GM13976 (cell line): ENCODE results near the gene NECTIN1.
A peak's percentile ranks its signal among the peaks of the same experiment; 100 is the strongest.

Experiments used
- DNase-seq: peaks from one replicate; pipeline ENCODE4 v3.0.0; 2012; ENCODE audit warnings: low spot score
- in situ Hi-C: fragments of 300-500 bp; cut with MboI; formaldehyde crosslinking; loops from one replicate; pipeline ENCODE4 v1.12.0; 2022; ENCODE audit warnings: low sequenced_read_pairs, mixed read lengths, inconsistent platforms; ENCODE audit not compliant: unreplicated experiment
- TF ChIP-seq, protein P1 (sequence below): IDR thresholded peaks from 2 replicates; pipeline ENCODE4 v1.5.1; 2012; ENCODE audit warnings: borderline replicate concordance, mild to moderate bottlenecking; ENCODE audit not compliant: insufficient read depth; ENCODE audit errors: extremely low read depth, missing control alignments, control extremely low read depth

NECTIN1 gene

DNA sequence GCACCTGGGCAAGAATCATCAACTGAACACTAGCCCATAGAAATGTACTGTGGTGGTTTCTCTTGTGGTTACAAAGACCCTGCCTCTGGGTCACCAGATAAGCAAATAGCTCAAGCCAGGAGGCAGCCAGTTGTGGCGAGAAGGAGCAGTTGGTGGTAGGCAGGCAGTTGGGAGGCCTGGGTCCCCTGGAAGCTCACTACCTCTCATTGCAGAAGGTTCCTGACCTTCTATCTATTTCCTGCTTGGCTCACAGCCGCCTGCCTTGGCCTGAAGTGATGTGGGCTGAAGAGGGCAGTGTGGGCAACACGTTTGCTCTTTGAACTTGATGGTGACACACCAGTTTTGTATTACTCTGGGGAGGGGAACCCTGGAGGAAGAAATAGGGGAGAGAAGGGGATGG, 34.7 kb downstream of the NECTIN1 start:
- in situ Hi-C loops: no loop called here
- peak; percentile 58 for DNase-seq
- TF ChIP-seq, protein P1, sequence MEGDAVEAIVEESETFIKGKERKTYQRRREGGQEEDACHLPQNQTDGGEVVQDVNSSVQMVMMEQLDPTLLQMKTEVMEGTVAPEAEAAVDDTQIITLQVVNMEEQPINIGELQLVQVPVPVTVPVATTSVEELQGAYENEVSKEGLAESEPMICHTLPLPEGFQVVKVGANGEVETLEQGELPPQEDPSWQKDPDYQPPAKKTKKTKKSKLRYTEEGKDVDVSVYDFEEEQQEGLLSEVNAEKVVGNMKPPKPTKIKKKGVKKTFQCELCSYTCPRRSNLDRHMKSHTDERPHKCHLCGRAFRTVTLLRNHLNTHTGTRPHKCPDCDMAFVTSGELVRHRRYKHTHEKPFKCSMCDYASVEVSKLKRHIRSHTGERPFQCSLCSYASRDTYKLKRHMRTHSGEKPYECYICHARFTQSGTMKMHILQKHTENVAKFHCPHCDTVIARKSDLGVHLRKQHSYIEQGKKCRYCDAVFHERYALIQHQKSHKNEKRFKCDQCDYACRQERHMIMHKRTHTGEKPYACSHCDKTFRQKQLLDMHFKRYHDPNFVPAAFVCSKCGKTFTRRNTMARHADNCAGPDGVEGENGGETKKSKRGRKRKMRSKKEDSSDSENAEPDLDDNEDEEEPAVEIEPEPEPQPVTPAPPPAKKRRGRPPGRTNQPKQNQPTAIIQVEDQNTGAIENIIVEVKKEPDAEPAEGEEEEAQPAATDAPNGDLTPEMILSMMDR: peak; percentile 20

DNA sequence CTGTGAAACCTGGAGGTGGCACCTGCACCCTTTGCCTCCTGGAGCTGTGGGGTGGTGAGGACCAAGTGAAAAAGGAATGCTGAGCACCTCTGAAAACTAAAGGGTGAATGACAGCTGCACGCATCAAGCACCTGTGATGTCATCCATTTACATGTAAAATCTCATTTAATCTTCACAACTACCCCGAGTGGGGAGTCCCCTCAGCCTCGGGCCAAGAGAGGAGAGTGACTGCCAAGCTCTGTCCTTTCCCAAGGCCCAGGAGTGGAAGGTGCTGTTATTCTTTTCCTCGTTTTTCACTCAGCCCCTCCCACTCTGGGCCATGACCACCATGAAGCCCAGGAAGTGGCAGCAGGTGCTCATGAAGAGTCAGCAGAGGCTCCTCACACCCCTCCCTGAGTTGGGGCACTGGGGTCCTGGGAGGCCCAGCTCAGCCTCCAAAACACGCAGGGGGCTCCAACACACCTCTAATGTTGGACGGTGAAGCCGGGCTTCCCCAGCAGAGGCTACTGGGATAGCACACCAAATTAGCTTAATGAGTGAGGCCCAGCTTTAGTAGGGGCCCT, 35.7 kb downstream of the NECTIN1 start:
- in situ Hi-C loops: no loop called here
- TF ChIP-seq, protein P1: no peak
- DNase-seq: peak; percentile 62

DNA sequence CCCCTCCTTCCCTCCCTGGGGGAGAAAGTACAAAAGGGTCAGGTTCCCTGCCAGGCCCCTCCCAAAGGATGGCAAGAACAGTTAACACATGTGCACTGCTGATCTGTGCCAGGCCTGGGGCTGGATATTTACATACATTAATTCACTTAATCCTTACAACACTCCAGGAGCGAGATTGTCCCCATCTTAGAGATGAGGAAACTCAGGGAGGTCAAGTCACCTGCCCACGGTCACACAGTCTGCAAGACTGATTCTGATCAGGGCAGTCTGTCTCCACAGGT, 36.5 kb downstream of the NECTIN1 start:
- DNase-seq: no peak
- TF ChIP-seq, protein P1: no peak
- in situ Hi-C loops: no loop called here

DNA sequence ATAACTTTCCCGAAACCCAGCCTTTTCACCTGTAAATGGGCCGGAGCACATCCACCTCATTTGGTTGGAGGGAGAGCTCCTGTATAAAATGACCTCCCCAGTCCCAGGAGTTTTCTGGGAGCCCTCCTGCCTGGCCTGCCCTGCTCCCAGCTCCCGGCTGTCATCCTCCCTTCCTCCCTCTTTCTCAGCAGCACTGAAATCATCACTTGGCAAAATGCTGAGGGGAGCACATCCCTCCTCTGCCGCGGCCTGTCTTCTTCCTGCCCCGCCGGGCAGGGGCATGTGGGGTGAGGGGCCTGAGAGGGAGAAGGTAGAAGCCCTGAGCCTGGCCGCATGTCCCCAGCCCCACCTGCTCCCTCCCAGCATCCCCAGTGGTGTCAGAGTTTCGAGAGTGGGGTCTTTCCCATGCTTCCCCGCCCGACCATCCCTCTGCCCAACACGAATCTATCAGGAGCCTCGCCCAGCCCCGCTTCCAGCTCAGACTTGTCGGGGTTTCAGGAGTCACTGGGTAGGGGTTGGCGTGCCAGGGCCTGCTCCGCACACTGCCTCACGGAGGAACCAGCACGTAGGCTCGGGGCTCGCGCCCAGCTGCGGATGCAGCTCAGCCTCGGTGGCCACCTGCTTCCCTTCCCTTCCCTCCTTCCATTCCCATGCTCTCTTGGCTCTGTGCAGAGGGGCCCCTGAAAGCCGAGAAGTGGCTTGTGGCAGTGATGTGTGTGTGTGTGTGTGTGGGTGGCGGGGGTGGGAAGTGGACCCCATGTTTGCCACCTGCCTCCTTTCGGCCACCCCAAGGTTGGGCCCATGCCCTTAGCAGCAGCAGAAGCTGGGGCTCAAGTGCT, 37.1 kb downstream of the NECTIN1 start:
- no peak for DNase-seq
- in situ Hi-C loops: no loop called here
- TF ChIP-seq, protein P1: no peak

DNA sequence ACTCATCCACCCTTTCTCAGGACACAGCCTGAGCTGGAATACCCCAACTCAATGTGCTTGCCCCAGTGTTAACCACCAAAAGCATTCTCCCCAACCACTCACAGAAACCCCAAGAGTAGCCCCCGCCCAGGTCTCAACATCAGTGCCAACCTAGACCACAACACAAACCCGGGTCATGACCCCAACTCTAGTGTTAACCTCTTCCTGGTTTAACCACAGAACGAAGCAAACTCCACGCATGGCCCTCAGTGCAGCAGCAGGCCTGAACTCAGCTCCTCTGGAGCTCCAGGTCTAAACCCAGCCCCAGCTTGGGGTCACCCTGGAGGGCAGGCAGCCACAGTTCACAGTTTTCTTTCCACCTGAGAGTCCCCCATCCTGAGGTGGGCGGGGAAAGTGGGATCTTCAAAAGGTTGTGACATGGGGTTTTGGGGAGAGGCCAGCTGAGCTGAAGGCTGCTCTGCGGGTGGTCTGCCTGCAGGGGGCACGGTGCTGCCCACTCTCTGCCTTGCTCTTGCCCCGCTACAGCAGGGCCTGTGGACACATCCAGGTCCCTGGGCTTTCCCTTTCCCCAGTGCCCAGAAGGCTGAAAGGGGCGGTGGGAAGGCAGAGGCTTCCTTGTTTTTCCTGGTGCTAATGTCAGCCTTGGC, 37.9 kb downstream of the NECTIN1 start:
- in situ Hi-C loops: no loop called here
- TF ChIP-seq, protein P1: peak; percentile 6
- DNase-seq: no peak

DNA sequence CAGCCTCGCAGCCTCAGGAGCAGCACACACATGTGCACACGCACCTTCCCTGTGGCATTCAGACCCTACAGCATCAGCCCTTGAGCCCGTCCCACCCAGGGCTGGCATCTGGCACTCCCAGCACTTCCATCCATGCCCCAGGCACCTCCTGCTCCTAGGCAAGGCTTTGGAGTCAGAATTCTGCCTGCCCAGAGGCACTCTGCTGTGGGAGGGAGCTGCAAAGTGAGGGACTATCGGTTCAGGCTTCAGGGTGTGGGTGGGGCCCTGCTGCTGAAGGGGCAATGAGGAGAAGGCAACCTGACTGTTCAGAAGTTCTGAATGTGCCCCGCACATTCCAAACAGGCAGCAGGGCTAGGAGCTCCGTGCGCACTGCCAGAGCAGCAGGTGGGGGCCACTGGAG, 39.7 kb downstream of the NECTIN1 start:
- no peak for DNase-seq
- in situ Hi-C loops: no loop called here
- TF ChIP-seq, protein P1: no peak
